HepG2 (cell line): ENCODE measurements around the gene KCND3. TPM values are rescaled to one million over a fixed set of nuclear protein-coding genes. Genes with fewer than 3 reads are reported as not detected.

Experiments
- ATAC-seq: fragments of 200-7000 bp; cut with Tn5 transposase; 3 replicates; pipeline ENCODE4 v1.9.1; 2020; ENCODE audit warnings: mild to moderate bottlenecking, moderate library complexity
- BruUV-seq: library from RNA; stranded (reverse); fragments of 400-500 nt; replicated peaks from 2 replicates; lab custom pipeline; 2021; lab: Mats Ljungman, UMichigan
- CTCF ChIA-PET: fragments of 300-600 bp; formaldehyde crosslinking; extraction: SDS; loops from one replicate; lab custom pipeline; 2021; ENCODE audit warnings: low total read pairs, inconsistent platforms, low intra/inter-chr PET ratio; lab: Yijun Ruan, JAX
- POLR2A ChIA-PET: fragments of 350-600 bp; sonication (Branson Sonifier 250); formaldehyde crosslinking; loops from one replicate; lab custom pipeline; 2020; ENCODE audit warnings: antibody characterized with exemption, inconsistent platforms; lab: Yijun Ruan, JAX
- DNase-seq: peaks from one replicate; pipeline ENCODE4 v3.0.0-alpha.2; 2015; ENCODE audit warnings: low spot score
- FAIRE-seq: peaks from 3 replicates; lab custom pipeline; 2011; peaks lifted over from hg19 to GRCh38; lab: Jason Lieb, UNC
- H2AFZ ChIP-seq: one replicate; pipeline ENCODE4 v1.6.1; 2011; ENCODE audit warnings: low read length, inconsistent platforms
- H3K27ac ChIP-seq: fragments of 300-600 bp; 3 replicates; pipeline ENCODE4 v1.8.0; 2011; ENCODE audit warnings: mixed run types, mild to moderate bottlenecking, mixed read lengths, low read length, inconsistent platforms; ENCODE audit not compliant: insufficient read depth; ENCODE audit errors: extremely low read length
- H3K27me3 ChIP-seq, 2 experiments: fragments of 200-600 bp in 1 of 2; 2 replicates in 1 of 2; 3 replicates in 1 of 2; pipeline versions ENCODE4 v1.6.0 to v1.8.0; 2011; ENCODE audit warnings: low read length in 2 of 2, mild to moderate bottlenecking in 2 of 2, moderate library complexity in 2 of 2, inconsistent platforms in 1 of 2; ENCODE audit not compliant: insufficient read depth in 2 of 2, control insufficient read depth in 1 of 2
- H3K36me3 ChIP-seq, 2 experiments: fragments of 200-600 bp in 1 of 2; replicated peaks in 1 of 2; 2 replicates in 1 of 2; 3 replicates in 1 of 2; pipeline versions ENCODE4 v1.5.1 to v1.8.0; 2011; ENCODE audit warnings: low read length in 2 of 2, inconsistent platforms in 1 of 2; ENCODE audit not compliant: insufficient read depth in 2 of 2, control insufficient read depth in 1 of 2
- H3K4me1 ChIP-seq: 2 replicates; pipeline ENCODE4 v1.5.1; 2012; ENCODE audit warnings: low read length, inconsistent platforms; ENCODE audit not compliant: insufficient read depth
- H3K4me2 ChIP-seq: 2 replicates; pipeline ENCODE4 v1.6.0; 2011; ENCODE audit warnings: low read depth, low read length, inconsistent platforms
- H3K4me3 ChIP-seq, 3 experiments: fragments of 200-600 bp in 1 of 3; sonication (generic), shearing (Covaris generic) in 1 of 3; replicated peaks in 1 of 3; 2 replicates each; pipeline ENCODE4 v1.5.1; 2011 to 2016; ENCODE audit warnings: low read length in 3 of 3, inconsistent platforms in 2 of 3, low read depth in 2 of 3, mild to moderate bottlenecking in 2 of 3, control low read depth in 1 of 3, mixed read lengths in 1 of 3; ENCODE audit not compliant: insufficient read depth in 1 of 3
- H3K79me2 ChIP-seq: one replicate; pipeline ENCODE4 v1.6.1; 2011; ENCODE audit warnings: low read length, inconsistent platforms; ENCODE audit not compliant: insufficient read depth
- H3K9ac ChIP-seq: 2 replicates; pipeline ENCODE4 v1.6.0; 2011; ENCODE audit warnings: mild to moderate bottlenecking, low read depth, low read length, inconsistent platforms; ENCODE audit not compliant: insufficient read depth
- H3K9me3 ChIP-seq: 2 replicates; pipeline ENCODE4 v1.5.1; 2012; ENCODE audit warnings: mild to moderate bottlenecking, low read length
- H4K20me1 ChIP-seq: 2 replicates; pipeline ENCODE4 v1.6.0; 2011; ENCODE audit warnings: inconsistent platforms, mild to moderate bottlenecking, low read length, moderate library complexity; ENCODE audit not compliant: insufficient read depth
- ARNT2 ChIP-seq: sonication (generic); formaldehyde crosslinking; IDR thresholded peaks from 2 replicates; pipeline ENCODE4 v1.8.0; 2022; ENCODE audit warnings: mild to moderate bottlenecking, low read depth, missing genetic modification reagents, moderate library complexity
- EED ChIP-seq: sonication (generic); formaldehyde crosslinking; IDR thresholded peaks from 2 replicates; pipeline ENCODE4 v1.5.0; 2020; ENCODE audit warnings: mild to moderate bottlenecking, missing genetic modification reagents
- JUNB ChIP-seq: sonication (generic); formaldehyde crosslinking; IDR thresholded peaks from 2 replicates; pipeline ENCODE4 v1.8.0; 2022; ENCODE audit warnings: missing genetic modification reagents, mild to moderate bottlenecking, borderline replicate concordance
- POLR2AphosphoS2 ChIP-seq: IDR thresholded peaks from 2 replicates; pipeline ENCODE4 v1.6.1; 2011; ENCODE audit warnings: low read depth, low read length, improper control_type of control experiment
- PPARG ChIP-seq: conservative IDR thresholded peaks from 2 replicates; pipeline ENCODE4 v1.6.1; 2016; ENCODE audit warnings: missing biosample characterization, missing genetic modification reagents
- SRSF9 ChIP-seq: fragments of 200-400 bp; formaldehyde crosslinking; IDR thresholded peaks from 2 replicates; pipeline ENCODE4 v1.6.1; 2018; ENCODE audit warnings: borderline replicate concordance, mild to moderate bottlenecking, low read depth, low read length; ENCODE audit not compliant: insufficient read depth, poor library complexity, severe bottlenecking
- ZBTB1 ChIP-seq: sonication (generic); formaldehyde crosslinking; IDR thresholded peaks from 2 replicates; pipeline ENCODE4 v1.4.0; 2020; ENCODE audit warnings: missing genetic modification reagents, borderline replicate concordance
- ZFP41 ChIP-seq: sonication (generic); formaldehyde crosslinking; IDR thresholded peaks from 2 replicates; pipeline ENCODE4 v1.4.0; 2020; ENCODE audit warnings: mild to moderate bottlenecking, missing genetic modification reagents, borderline replicate concordance
- ZNF335 ChIP-seq: sonication (generic); formaldehyde crosslinking; IDR thresholded peaks from 2 replicates; pipeline ENCODE4 v1.4.0; 2020; ENCODE audit warnings: missing genetic modification reagents
- ZNF781 ChIP-seq: sonication (generic); formaldehyde crosslinking; IDR thresholded peaks from 2 replicates; pipeline ENCODE4 v1.5.1; 2020; ENCODE audit warnings: borderline replicate concordance, mild to moderate bottlenecking, missing genetic modification reagents; ENCODE audit errors: not compliant biosample characterization
- ZNF879 ChIP-seq: sonication (generic); formaldehyde crosslinking; IDR thresholded peaks from 2 replicates; pipeline ENCODE4 v1.8.1; 2023; ENCODE audit warnings: missing genetic modification reagents
- WGBS: methylation state at CpG from one replicate; pipeline ENCODE4 v1.1.6; 2017; ENCODE audit warnings: low lambda C conversion rate; 5-methylcytosine and 5-hydroxymethylcytosine counted together
- in situ Hi-C: cut with HindIII; loops from 2 replicates; pipeline ENCODE4 v1.10.0; 2017; ENCODE audit warnings: low pct_unique_long_range_greater_than_20kb; ENCODE audit not compliant: extremely low pct_ligation_motif_present
- intact Hi-C: fragments of 100-400 bp; cut with micrococcal nuclease; formaldehyde crosslinking; loops from one replicate; pipeline ENCODE4 v1.10.0; 2022; ENCODE audit not compliant: unreplicated experiment
- polyA plus RNA-seq, 8 experiments: library from polyadenylated mRNA; depleted of rRNA in 3 of 8; stranded (reverse) in 7 of 8; unstranded in 1 of 8; fragments of >200 nt; fragmentation: Illumina TruSeq in 4 of 8; extraction: Trizol in 4 of 8; gene quantifications; 2 replicates each; pipeline versions ENCODE4 v1.2.1 to v1.2.3, GENCODE V29; 2011 to 2016; ENCODE audit warnings: low read depth in 4 of 8, missing spikeins in 1 of 8, mixed read lengths in 1 of 8; ENCODE audit not compliant: insufficient read depth in 1 of 8
- total RNA-seq, 5 experiments: library from RNA; depleted of rRNA; stranded (reverse); fragments of >200 nt; fragmentation: Illumina TruSeq; extraction: Trizol; gene quantifications; 2 replicates each; pipeline ENCODE4 v1.2.3, GENCODE V29; 2016; ENCODE audit warnings: low read depth in 1 of 5
- TF ChIP-seq, protein P1 (sequence below): sonication (generic); formaldehyde crosslinking; IDR thresholded peaks from 2 replicates; pipeline ENCODE4 v1.5.0; 2020; ENCODE audit warnings: missing genetic modification reagents
- TF ChIP-seq, protein P2 (sequence below): sonication (generic); formaldehyde crosslinking; IDR thresholded peaks from 2 replicates; pipeline ENCODE4 v1.4.0; 2020; ENCODE audit warnings: mild to moderate bottlenecking, missing genetic modification reagents
- TF ChIP-seq, protein P3 (sequence below): sonication (generic); formaldehyde crosslinking; conservative IDR thresholded peaks from 2 replicates; pipeline ENCODE4 v1.4.0; 2020; ENCODE audit warnings: missing genetic modification reagents

KCND3 gene
- total and polyA plus RNA-seq, 2 of the 13 experiments (the other 11 are each of a cell fraction or from before 2014, with no cell fraction given): 0.04 TPM; not detected in 1

DNA sequence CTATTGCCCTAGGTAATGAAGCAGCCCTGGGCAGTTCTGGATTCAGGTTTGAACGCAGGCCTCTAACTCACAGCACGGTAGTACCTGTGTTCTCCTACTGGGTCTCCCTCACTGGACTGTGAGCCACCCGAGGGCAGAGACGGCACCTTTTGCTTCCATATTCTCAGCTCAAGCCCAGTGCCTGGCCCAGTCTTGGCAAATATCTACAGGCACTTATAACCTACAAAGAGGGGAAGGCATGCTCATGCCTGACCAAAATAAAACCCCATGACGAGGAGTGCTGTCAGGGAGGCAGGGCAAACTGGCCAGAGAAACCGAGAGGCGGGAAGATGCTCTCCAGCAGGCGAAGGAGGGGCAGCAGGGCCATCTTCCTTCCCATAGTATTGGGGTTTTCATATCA lies 142.6 kb downstream of the KCND3 start:
- TF ChIP-seq, protein P1, sequence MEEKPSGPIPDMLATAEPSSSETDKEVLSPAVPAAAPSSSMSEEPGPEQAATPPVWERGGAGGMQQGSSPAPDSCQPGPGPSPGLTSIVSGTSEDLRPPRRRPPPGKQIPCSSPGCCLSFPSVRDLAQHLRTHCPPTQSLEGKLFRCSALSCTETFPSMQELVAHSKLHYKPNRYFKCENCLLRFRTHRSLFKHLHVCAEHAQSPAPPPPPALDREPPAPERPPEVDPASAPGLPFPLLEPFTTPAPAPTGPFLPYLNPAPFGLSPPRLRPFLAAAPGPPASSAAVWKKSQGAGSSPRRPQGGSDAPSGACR (CRISPR knock-in tag): no peak
- TF ChIP-seq ZNF335 (no peak), EED (CRISPR knock-in tag) (no peak), ZBTB1 (CRISPR knock-in tag) (no peak), ZNF781 (CRISPR knock-in tag) (no peak)
- FAIRE-seq (no peak), DNase-seq (no peak), ATAC-seq (no peak)
- no peak overlapping the region for H3K4me2 ChIP-seq
- no peak overlapping the region for H3K9ac ChIP-seq
- H4K20me1 ChIP-seq: no peaks in the 10 kb centered on the region
- no peaks in the 10 kb centered on the region for H3K9me3 ChIP-seq
- POLR2A ChIA-PET: no interaction called here
- no peak overlapping the region for H2AFZ ChIP-seq
- no peaks in the 10 kb centered on the region for H3K4me1 ChIP-seq
- in situ Hi-C loops: no loop called here
- H3K79me2 ChIP-seq: no peaks in the 10 kb centered on the region
- 13% methylated on average over 4 of the region's 8 CpGs for WGBS
- H3K4me3 ChIP-seq: no peak overlapping the region
- CTCF ChIA-PET: no interaction called here
- intact Hi-C loops: no loop called here
- no TSS peak for BruUV-seq
- no peaks in the 10 kb centered on the region for H3K36me3 ChIP-seq
- peaks cover 5 to 18% of the 10 kb centered on the region in 2 experiments; a peak in 4 of 5 replicates for H3K27me3 ChIP-seq
- no peak overlapping the region for H3K27ac ChIP-seq

DNA sequence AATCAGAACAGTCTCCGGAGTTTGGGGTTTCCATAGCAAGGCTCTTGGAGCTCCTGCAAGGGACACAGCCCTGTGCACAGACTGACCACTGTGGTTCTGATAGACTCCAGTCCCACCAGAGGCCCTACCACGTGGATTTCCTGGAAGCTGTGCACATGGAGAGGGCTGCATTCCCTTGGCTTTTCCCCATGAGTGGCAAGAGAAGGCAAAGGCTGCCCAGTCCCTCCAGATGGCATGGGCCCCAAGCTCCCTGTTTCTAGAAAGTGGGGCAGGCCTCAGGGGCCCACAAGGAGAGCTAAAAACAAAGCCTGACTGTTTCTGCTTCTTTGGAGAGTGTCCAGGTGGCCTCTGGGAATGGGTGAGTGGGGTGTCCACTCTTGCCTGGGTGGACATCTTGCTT lies 146.3 kb downstream of the KCND3 start:
- H3K9me3 ChIP-seq: no peaks in the 10 kb centered on the region
- H3K79me2 ChIP-seq: no peaks in the 10 kb centered on the region
- no peaks in the 10 kb centered on the region for H3K4me1 ChIP-seq
- ATAC-seq (no peak), FAIRE-seq (no peak), DNase-seq (no peak)
- no peak overlapping the region for H2AFZ ChIP-seq
- CTCF ChIA-PET: no interaction called here
- no peak overlapping the region for H3K4me3 ChIP-seq
- BruUV-seq: no TSS peak
- POLR2A ChIA-PET: no interaction called here
- no peak overlapping the region for H3K4me2 ChIP-seq
- in situ Hi-C loops (no loop called here), intact Hi-C loops (no loop called here)
- H3K27ac ChIP-seq: no peak overlapping the region
- no peak overlapping the region for H3K9ac ChIP-seq
- 0% methylated on average over 1 of the region's 2 CpGs for WGBS
- no peaks in the 10 kb centered on the region for H4K20me1 ChIP-seq
- peaks cover 0 to 12% of the 10 kb centered on the region in 2 experiments; a peak in 2 of 5 replicates for H3K27me3 ChIP-seq
- H3K36me3 ChIP-seq: no peaks in the 10 kb centered on the region
- TF ChIP-seq, protein P2, sequence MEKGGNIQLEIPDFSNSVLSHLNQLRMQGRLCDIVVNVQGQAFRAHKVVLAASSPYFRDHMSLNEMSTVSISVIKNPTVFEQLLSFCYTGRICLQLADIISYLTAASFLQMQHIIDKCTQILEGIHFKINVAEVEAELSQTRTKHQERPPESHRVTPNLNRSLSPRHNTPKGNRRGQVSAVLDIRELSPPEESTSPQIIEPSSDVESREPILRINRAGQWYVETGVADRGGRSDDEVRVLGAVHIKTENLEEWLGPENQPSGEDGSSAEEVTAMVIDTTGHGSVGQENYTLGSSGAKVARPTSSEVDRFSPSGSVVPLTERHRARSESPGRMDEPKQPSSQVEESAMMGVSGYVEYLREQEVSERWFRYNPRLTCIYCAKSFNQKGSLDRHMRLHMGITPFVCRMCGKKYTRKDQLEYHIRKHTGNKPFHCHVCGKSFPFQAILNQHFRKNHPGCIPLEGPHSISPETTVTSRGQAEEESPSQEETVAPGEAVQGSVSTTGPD (CRISPR knock-in tag): no peak
- TF ChIP-seq POLR2AphosphoS2 (no peak), SRSF9 (no peak), PPARG (CRISPR knock-in tag) (no peak), ARNT2 (CRISPR knock-in tag) (no peak), ZNF879 (CRISPR knock-in tag) (no peak), ZFP41 (CRISPR knock-in tag) (no peak), JUNB (CRISPR knock-in tag) (no peak)
- TF ChIP-seq, protein P3, sequence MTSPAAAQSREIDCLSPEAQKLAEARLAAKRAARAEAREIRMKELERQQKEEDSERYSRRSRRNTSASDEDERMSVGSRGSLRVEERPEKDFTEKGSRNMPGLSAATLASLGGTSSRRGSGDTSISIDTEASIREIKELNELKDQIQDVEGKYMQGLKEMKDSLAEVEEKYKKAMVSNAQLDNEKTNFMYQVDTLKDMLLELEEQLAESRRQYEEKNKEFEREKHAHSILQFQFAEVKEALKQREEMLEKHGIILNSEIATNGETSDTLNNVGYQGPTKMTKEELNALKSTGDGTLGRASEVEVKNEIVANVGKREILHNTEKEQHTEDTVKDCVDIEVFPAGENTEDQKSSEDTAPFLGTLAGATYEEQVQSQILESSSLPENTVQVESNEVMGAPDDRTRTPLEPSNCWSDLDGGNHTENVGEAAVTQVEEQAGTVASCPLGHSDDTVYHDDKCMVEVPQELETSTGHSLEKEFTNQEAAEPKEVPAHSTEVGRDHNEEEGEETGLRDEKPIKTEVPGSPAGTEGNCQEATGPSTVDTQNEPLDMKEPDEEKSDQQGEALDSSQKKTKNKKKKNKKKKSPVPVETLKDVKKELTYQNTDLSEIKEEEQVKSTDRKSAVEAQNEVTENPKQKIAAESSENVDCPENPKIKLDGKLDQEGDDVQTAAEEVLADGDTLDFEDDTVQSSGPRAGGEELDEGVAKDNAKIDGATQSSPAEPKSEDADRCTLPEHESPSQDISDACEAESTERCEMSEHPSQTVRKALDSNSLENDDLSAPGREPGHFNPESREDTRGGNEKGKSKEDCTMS (CRISPR knock-in tag): no peak
